Uterine smooth muscle cell (primary cell): ENCODE results near the gene LRIG1. TPM values are rescaled to one million over a fixed set of nuclear protein-coding genes. Genes with fewer than 3 reads are reported as not detected.

Experiments used
- total RNA-seq: library from RNA; depleted of rRNA; stranded (reverse); fragments of >200 nt; gene quantifications from 2 replicates; pipeline ENCODE4 v1.2.3, GENCODE V29; 2014

LRIG1 gene
- total RNA-seq, result 37.7 and 66.2 TPM in 2 replicates

GRCh38 chr3:66500576-66501482 lies at the start of gene LRIG1:
Gene LRIG1 (minus strand): TSS chr3:66501022. CDS start chr3:66500407, 615 bp downstream.

